DOHH2 (cell line): Measurements from ENCODE around the gene POLD3.
"Not testable (repeated sequence)": the region's sequence is repeated elsewhere in the genome, so short reads cannot be mapped to it uniquely, and the experiment has no call there.

ENCODE experiments used
- H3F3A ChIP-seq: fragments of 200-600 bp; sonication (generic), shearing (Covaris generic); 2 replicates; pipeline ENCODE4 v1.6.0; 2016; ENCODE audit warnings: antibody characterized with exemption, mild to moderate bottlenecking; ENCODE audit not compliant: control insufficient read depth, insufficient read depth
- H3K27ac ChIP-seq: fragments of 200-600 bp; sonication (generic); 2 replicates; pipeline ENCODE4 v1.5.1; 2014; ENCODE audit warnings: low read depth, mild to moderate bottlenecking, low read length, moderate library complexity
- H3K27me3 ChIP-seq: fragments of 200-600 bp; sonication (generic); 2 replicates; pipeline ENCODE4 v1.6.1; 2014; ENCODE audit warnings: mild to moderate bottlenecking, low read length, mixed read lengths; ENCODE audit not compliant: control insufficient read depth
- H3K36me3 ChIP-seq: fragments of 200-600 bp; sonication (generic); 2 replicates; pipeline ENCODE4 v1.6.1; 2014; ENCODE audit warnings: mild to moderate bottlenecking, low read length, moderate library complexity, mixed read lengths; ENCODE audit not compliant: control insufficient read depth
- H3K4me1 ChIP-seq: fragments of 200-600 bp; sonication (generic); 2 replicates; pipeline ENCODE4 v1.6.1; 2014; ENCODE audit warnings: mild to moderate bottlenecking, low read length, mixed read lengths; ENCODE audit not compliant: control insufficient read depth
- H3K4me2 ChIP-seq: fragments of 200-600 bp; sonication (generic); 2 replicates; pipeline ENCODE4 v1.6.0; 2014; ENCODE audit warnings: mild to moderate bottlenecking, low read length, moderate library complexity
- H3K4me3 ChIP-seq: fragments of 200-600 bp; sonication (generic); 2 replicates; pipeline ENCODE4 v1.5.1; 2014; ENCODE audit warnings: mild to moderate bottlenecking, low read length, mixed read lengths
- H3K79me2 ChIP-seq: fragments of 200-600 bp; sonication (generic); 2 replicates; pipeline ENCODE4 v1.6.1; 2014; ENCODE audit warnings: mild to moderate bottlenecking, low read length, mixed read lengths; ENCODE audit not compliant: control insufficient read depth
- H3K9me2 ChIP-seq: fragments of 200-600 bp; sonication (generic); replicated peaks from 2 replicates; pipeline ENCODE4 v1.6.1; 2014; ENCODE audit warnings: mild to moderate bottlenecking, low read length, mixed read lengths; ENCODE audit not compliant: control insufficient read depth
- H3K9me3 ChIP-seq: fragments of 200-600 bp; sonication (generic); 2 replicates; pipeline ENCODE4 v1.6.1; 2014; ENCODE audit warnings: antibody characterized with exemption, low read length, mixed read lengths; ENCODE audit not compliant: control insufficient read depth, insufficient read depth
- H4K20me1 ChIP-seq: fragments of 200-600 bp; sonication (generic); 2 replicates; pipeline ENCODE4 v1.6.0; 2014; ENCODE audit warnings: low read depth, mild to moderate bottlenecking, antibody characterized with exemption, low read length, moderate library complexity; ENCODE audit not compliant: control insufficient read depth, insufficient read depth
- EZH2phosphoT487 ChIP-seq: fragments of 200-600 bp; sonication (generic); IDR thresholded peaks from 2 replicates; pipeline ENCODE4 v1.6.1; 2017; ENCODE audit warnings: borderline replicate concordance, mild to moderate bottlenecking, antibody characterized with exemption, low read length, moderate library complexity, mixed read lengths
- TF ChIP-seq, protein P1 (sequence below): fragments of 200-600 bp; sonication (generic); IDR thresholded peaks from one replicate; pipeline ENCODE4 v1.5.1; 2014; ENCODE audit warnings: antibody characterized with exemption, mild to moderate bottlenecking, low read depth, low read length; ENCODE audit not compliant: poor library complexity, severe bottlenecking

Gene POLD3

DNA sequence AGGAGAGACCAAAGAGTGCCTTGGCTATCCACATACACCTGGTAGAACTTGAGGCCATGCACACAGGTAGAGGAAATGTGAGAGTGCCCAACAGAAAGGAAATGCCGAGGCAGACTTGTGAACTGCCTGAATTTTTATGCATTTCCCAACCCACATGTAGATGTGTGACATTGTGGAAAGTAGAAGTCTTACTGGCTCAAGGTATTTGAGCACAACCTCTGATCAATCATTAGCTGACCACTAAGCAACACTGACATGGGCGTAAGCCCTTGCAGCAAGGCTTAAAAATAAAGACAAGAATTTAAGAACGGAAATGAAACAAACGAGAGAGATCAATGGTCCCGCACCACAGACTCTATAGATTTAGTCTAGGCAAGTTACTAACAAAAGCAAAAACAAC lies 62.6 kb downstream of the POLD3 start:
- Histone ChIP-seq H4K20me1 (no peaks in the 10 kb centered on the region), H3K79me2 (no peaks in the 10 kb centered on the region), H3K27ac (no peak overlapping the region), H3K36me3 (peaks cover 20% of the 10 kb centered on the region; the same call in 1 of the 2 replicates), H3K9me2 (no peaks in the 10 kb centered on the region), H3K27me3 (no peaks in the 10 kb centered on the region), H3K4me3 (no peak overlapping the region), H3K4me2 (no peak overlapping the region), H3F3A (no peaks in the 10 kb centered on the region), H3K9me3 (no peaks in the 10 kb centered on the region; the same call in 1 of the 2 replicates), H3K4me1 (no peaks in the 10 kb centered on the region)
- TF ChIP-seq, protein P1, sequence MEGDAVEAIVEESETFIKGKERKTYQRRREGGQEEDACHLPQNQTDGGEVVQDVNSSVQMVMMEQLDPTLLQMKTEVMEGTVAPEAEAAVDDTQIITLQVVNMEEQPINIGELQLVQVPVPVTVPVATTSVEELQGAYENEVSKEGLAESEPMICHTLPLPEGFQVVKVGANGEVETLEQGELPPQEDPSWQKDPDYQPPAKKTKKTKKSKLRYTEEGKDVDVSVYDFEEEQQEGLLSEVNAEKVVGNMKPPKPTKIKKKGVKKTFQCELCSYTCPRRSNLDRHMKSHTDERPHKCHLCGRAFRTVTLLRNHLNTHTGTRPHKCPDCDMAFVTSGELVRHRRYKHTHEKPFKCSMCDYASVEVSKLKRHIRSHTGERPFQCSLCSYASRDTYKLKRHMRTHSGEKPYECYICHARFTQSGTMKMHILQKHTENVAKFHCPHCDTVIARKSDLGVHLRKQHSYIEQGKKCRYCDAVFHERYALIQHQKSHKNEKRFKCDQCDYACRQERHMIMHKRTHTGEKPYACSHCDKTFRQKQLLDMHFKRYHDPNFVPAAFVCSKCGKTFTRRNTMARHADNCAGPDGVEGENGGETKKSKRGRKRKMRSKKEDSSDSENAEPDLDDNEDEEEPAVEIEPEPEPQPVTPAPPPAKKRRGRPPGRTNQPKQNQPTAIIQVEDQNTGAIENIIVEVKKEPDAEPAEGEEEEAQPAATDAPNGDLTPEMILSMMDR, result no peak
- no peak for TF ChIP-seq EZH2phosphoT487

DNA sequence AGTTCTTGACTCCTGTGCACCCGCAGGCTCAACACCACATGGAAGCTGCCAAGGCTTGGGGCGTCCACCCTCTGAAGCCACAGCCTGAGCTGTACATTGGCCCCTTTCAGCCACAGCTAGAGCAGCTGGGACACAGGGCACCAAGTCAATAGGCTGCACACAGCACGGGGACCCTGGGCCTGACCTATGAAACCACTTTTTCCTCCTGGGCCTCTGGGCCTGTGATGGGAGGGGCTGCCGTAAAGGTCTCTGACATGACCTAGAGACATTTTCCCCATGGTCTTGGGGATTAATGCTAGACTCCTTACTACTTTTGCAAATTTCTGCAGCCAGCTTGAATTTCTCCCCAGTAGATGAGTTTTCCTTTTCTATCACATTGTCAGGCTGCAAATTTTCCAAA lies 66.7 kb downstream of the POLD3 start:
- H3K4me2 ChIP-seq, H4K20me1 ChIP-seq, H3K27ac ChIP-seq, H3K4me1 ChIP-seq, H3K4me3 ChIP-seq, H3K36me3 ChIP-seq, H3F3A ChIP-seq, H3K27me3 ChIP-seq, H3K9me3 ChIP-seq, H3K79me2 ChIP-seq, H3K9me2 ChIP-seq: not testable (repeated sequence)

DNA sequence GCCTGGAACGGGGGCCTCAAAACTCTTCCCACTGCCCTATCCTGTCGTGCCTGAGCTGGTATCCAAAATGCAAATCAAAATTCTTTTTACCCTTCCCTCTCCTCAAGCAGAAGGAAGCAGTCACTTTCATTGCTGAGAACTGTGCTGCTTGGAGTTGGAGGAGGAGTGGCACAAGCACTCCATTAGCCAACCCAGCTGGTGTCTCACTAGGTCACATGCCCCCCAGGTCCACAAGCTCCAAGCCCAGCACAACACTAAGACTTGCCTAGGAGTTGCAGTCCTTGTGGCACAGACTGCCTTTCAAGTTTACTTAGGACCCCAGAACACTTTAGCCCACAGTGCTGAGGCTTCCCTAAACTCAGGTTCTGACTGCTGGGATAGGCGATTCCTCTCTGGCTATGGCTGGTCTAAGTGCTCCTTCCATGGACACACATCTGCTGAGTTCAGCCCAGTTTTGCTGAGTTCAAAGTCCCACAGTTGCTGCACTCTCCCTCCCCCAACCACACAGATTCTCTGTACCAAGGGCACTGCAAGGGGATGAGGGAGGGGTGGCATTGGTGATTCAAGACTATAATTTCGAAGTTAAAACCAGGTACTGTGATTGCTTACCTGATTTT lies 70.2 kb downstream of the POLD3 start:
- no peaks in the 10 kb centered on the region for H3K9me2 ChIP-seq
- no peaks in the 10 kb centered on the region; the same call in 1 of the 2 replicates for H3K9me3 ChIP-seq
- no peaks in the 10 kb centered on the region for H3F3A ChIP-seq
- no peaks in the 10 kb centered on the region for H3K4me1 ChIP-seq
- no peaks in the 10 kb centered on the region for H3K36me3 ChIP-seq
- H3K4me2 ChIP-seq, result no peak overlapping the region
- H3K27me3 ChIP-seq, result no peaks in the 10 kb centered on the region
- H4K20me1 ChIP-seq, result no peaks in the 10 kb centered on the region
- H3K4me3 ChIP-seq, result no peak overlapping the region
- H3K79me2 ChIP-seq, result no peaks in the 10 kb centered on the region
- TF ChIP-seq EZH2phosphoT487, result no peak
- TF ChIP-seq, protein P1, result no peak
- no peak overlapping the region for H3K27ac ChIP-seq

DNA sequence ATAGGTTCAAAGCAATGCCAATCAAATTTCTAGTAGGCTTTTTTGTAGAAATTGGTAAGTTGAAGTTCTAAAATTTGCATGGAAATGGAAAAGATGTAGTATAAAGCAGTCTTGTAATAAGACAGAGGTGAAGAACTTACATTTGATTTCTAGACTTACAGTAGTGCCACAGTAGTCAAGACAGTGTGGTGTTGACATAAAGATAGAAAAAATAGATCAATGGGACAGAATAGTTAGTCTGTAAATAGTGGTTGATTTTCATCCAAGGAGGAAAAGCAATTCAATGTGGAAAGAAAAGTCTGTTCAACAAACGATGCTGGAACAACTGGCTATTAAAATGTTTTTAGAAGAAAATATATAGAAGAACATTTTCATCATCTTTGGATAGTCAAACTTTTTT lies 70.9 kb downstream of the POLD3 start:
- Histone ChIP-seq H3K27me3 (no peaks in the 10 kb centered on the region), H3K36me3 (no peaks in the 10 kb centered on the region), H3K27ac (no peak overlapping the region), H3K4me1 (no peaks in the 10 kb centered on the region), H3K79me2 (no peaks in the 10 kb centered on the region), H3K4me2 (no peak overlapping the region), H3K9me2 (no peaks in the 10 kb centered on the region), H3F3A (no peaks in the 10 kb centered on the region), H3K9me3 (no peaks in the 10 kb centered on the region; the same call in 1 of the 2 replicates), H4K20me1 (no peaks in the 10 kb centered on the region), H3K4me3 (no peak overlapping the region)
- TF ChIP-seq, protein P1, result no peak
- TF ChIP-seq EZH2phosphoT487, result no peak
